K562 (cell line): ENCODE measurements around the gene DYNLL1.

Source experiments
- CBX8 ChIP-seq: fragments of 200-600 bp; sonication (generic); IDR thresholded peaks from 2 replicates; pipeline ENCODE4 v1.6.1; 2012; ENCODE audit warnings: borderline replicate concordance, mixed run types, low read depth, mild to moderate bottlenecking, moderate library complexity, mixed read lengths, low read length, control low read depth, inconsistent platforms; ENCODE audit not compliant: poor library complexity, severe bottlenecking; ENCODE audit errors: extremely low read depth
- CCAR2 ChIP-seq: fragments of 200-400 bp; formaldehyde crosslinking; IDR thresholded peaks from 2 replicates; pipeline ENCODE4 v1.6.1; 2017; ENCODE audit warnings: mild to moderate bottlenecking, low read depth, low read length
- CTCF ChIP-seq, 3 experiments: IDR thresholded peaks in 2 of 3; conservative IDR thresholded peaks in 1 of 3; 2 replicates each; pipeline ENCODE4 v1.5.1; 2011 to 2012; ENCODE audit warnings: low read length in 3 of 3, mild to moderate bottlenecking in 3 of 3, control low read depth in 2 of 3, improper control_type of control experiment in 1 of 3, inconsistent platforms in 1 of 3, low read depth in 1 of 3, mixed read lengths in 1 of 3, moderate library complexity in 1 of 3; ENCODE audit not compliant: insufficient read depth in 2 of 3
- MAFK ChIP-seq: IDR thresholded peaks from 2 replicates; pipeline ENCODE4 v1.6.1; 2011; ENCODE audit warnings: low read length, improper control_type of control experiment
- POU5F1 ChIP-seq: fragments of 150-350 bp; IDR thresholded peaks from 2 replicates; pipeline ENCODE4 v1.6.1; 2014; ENCODE audit warnings: borderline replicate concordance, low read length, low read depth, mild to moderate bottlenecking; ENCODE audit not compliant: partially characterized antibody
- RB1 ChIP-seq: fragments of 450-650 bp; IDR thresholded peaks from 2 replicates; pipeline ENCODE4 v1.6.1; 2017; ENCODE audit warnings: low read depth, mild to moderate bottlenecking
- RFX5 ChIP-seq: IDR thresholded peaks from 2 replicates; pipeline ENCODE4 v1.6.1; 2011; ENCODE audit warnings: low read depth, mild to moderate bottlenecking, improper control_type of control experiment, low read length
- ZBTB43 ChIP-seq: sonication (generic); formaldehyde crosslinking; IDR thresholded peaks from 2 replicates; pipeline ENCODE4 v1.8.0; 2023; ENCODE audit warnings: mild to moderate bottlenecking, missing genetic modification reagents
- ZNF780A ChIP-seq: fragments of 250-450 bp; sonication (Bioruptor Pico); IDR thresholded peaks from 2 replicates; pipeline ENCODE4 v1.5.0; 2021; ENCODE audit warnings: mild to moderate bottlenecking

- no peak for TF ChIP-seq CCAR2
- TF ChIP-seq CTCF (IDR thresholded peaks at IDR 0.05 in 2 of 3, conservative IDR thresholded peaks at IDR 0.05 in 1 of 3; ENCODE audit: insufficient read depth in 2 of 3, low read depth in 1 of 3, low read length in 3 of 3): no peak
- no peak for TF ChIP-seq POU5F1
- no peak for TF ChIP-seq ZNF780A (CRISPR knock-in tag)
- TF ChIP-seq MAFK: no peak
- no peak for TF ChIP-seq RFX5
- no peak for TF ChIP-seq CBX8
- TF ChIP-seq ZBTB43 (CRISPR knock-in tag): no peak
- no peak for TF ChIP-seq RB1
Measured at GRCh38 chr12:120472521-120472920, 23.4 kb upstream of the DYNLL1 start.
